HG03025 (cell line): ENCODE results near the gene KIF4B.
"Not testable (repeated sequence)": the region's sequence is repeated elsewhere in the genome, so short reads cannot be mapped to it uniquely, and the experiment has no call there.

Source experiments
- ATAC-seq: cut with Tn5 transposase; IDR thresholded peaks from one replicate; pipeline ENCODE4 v1.9.1; 2021; ENCODE audit warnings: mild to moderate bottlenecking, moderate library complexity; ENCODE audit not compliant: unreplicated experiment, low FRiP score

Gene KIF4B

GRCh38 chr5:155002722-155003121, 10.8 kb upstream of the KIF4B start:
- not testable (repeated sequence) for ATAC-seq

DNA sequence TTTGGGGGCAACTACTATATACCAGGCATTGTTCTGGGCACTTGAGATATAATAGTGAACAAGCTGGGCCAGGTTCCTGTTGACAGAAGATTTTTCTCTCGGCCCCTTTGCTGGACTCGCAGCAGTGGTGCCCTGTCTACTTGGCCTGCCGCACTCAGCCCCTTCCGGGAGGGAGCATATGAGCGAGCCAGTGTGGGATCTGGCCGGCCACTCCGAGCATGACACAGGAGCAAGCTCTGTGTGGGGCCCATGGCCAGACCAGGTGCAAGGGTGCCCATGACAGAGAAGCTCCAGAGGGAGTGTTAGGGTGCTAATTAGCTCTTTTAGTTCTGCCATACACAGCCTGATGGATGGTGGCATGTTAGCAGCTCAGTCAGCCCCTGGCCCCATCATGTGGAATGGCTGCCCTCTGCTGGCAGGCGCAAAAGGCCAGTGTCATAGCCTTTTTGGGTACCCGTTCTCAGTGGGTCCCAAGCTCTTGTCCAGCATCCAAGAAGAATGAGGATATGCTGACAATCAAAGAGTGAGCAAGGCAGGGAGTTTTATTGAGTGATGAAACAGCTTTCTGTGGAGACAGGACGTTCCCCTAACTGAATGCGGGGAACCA, 9.3 kb upstream of the KIF4B start:
- no peak for ATAC-seq

GRCh38 chr5:155006265-155006664, 7.3 kb upstream of the KIF4B start:
- not testable (repeated sequence) for ATAC-seq

GRCh38 chr5:155008669-155009068, 4.9 kb upstream of the KIF4B start:
- ATAC-seq, result no peak

- ATAC-seq, result no peak
Observed at GRCh38 chr5:155010881-155011280, 2.7 kb upstream of the KIF4B start.

DNA sequence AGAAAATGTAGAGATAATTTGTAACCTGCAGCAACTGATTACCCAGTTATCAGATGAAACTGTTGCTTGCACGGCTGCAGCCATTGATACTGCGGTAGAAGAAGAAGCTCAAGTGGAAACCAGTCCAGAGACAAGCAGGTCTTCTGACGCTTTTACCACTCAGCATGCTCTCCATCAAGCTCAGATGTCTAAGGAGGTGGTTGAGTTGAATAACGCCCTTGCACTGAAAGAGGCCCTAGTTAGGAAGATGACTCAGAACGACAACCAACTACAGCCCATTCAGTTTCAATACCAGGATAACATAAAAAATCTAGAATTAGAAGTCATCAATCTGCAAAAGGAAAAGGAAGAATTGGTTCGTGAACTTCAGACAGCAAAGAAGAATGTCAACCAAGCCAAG, 1.7 kb downstream of the KIF4B start:
- ATAC-seq, result no peak

GRCh38 chr5:155017610-155018009, 4.1 kb downstream of the KIF4B start:
- ATAC-seq, result peak; percentile 95

DNA sequence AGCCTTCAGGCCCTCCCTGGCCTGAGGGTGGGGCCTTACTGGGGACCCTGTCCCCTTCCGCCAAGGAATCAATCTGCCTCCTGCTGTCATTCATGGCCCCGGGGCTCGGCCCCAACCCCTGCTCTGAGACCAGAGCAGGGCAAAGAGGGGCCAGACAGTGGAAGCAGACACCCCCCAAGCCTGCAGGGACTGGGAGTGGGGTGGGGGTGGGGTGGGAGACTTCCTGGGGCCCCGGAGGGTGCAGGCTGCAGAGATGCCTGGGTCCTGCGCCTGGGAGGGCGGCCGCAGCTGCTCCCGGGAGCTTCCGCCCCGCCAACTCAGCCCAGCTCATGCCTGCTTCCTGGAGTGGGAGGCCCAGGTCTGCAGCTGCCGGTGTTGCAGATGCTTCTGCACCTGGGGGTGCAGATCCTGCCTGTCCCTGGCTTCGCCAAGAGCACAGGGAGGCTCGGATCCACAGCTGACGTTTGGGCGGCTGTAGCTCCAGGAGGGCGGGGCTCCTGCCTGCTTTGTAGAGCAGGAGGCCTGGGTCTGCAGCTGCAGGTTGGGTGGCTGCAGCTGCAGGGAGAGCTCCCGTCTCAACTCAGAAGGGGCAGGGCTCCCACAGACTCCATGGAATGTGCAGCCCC, 6.2 kb downstream of the KIF4B start:
- no peak for ATAC-seq

- no peak for ATAC-seq
Observed at GRCh38 chr5:155021842-155022241, 8.3 kb downstream of the KIF4B start.

DNA sequence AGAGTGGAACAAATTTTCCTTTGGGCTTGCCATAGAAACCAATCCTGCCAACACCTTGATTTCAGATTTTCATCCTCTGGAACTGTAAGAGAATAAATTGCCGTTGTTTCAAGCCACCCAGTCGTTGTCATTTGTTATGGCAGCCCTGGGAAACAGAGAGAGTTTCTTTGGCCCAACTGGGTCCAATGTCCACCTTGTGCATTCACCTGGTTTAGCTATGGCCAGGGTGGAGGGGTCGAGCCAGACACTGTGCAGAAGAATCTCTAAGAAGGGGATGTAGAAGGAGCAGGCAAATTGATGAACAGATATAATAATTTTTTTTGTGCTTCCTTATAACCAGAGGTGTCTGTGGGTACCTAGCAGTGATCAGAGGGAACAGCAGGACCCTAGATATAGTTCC, 9.8 kb downstream of the KIF4B start:
- no peak for ATAC-seq

- no peak for ATAC-seq
Observed at GRCh38 chr5:155024015-155024414, 10.5 kb downstream of the KIF4B start.

DNA sequence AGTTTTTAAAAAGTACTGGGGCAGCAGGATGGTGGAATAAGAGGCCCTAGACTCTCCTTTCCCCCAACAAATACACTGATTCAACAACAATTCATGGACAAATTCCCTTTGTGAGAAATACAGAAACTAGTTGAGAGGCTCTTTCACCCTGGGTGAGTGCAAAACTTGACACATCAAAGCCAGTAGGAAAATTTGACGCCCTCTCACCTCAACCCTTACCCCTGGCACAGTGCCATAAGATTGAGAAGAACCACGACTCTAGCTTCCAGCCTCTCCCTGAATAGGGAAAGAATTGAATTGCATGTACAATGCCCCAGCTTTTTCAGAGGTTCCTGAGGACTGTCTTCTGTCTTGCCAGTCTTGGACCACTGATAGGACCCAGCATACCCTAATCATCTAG, 12.3 kb downstream of the KIF4B start:
- ATAC-seq, result no peak

DNA sequence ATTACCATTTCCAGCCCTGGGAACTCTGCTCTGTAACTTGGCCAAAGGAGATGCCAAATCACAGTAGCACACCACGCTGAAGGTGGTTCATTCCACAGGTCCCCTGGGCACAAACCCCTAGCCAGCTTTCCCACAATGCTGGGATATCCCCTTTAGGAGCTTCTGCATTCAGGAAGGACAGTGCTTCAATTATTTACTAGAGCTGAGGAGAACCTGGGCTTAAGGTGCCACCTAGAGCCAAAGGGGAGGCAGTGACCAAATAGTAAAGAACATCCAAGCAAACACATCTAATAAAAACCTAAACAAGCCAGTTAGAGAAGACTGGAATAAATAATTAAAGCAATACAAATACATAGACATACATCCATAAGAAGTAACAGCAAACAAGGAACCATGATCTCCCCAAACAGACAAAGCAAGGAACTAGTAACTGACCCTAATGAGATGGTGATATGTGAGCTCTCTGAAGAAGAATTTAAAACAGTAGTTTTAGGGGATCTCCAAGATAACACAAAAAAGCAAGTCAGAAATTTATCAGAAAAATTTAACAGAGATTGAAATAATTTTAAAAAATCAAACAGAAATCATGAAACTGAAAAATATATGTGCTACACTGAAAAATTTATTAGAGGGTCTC, 14.6 kb downstream of the KIF4B start:
- ATAC-seq, result no peak

DNA sequence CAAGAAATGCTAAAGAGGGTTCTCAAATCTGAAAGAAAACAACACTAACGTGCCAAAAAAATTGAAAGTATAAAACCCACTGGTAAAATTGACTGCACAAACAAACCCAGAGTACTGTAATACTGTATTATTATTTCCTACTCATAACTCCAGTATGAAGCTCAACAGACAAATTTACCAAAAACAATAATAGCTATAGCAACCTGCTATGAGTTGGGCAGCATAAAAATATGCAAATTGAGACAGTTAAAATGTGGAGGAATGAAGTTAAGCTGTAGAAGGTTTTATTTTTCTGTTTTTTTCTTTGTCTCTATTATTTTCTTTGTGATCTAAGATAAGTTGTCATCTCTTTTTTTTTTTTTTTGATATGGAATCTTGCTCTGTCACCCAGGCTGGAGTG, 15.7 kb downstream of the KIF4B start:
- ATAC-seq, result no peak

DNA sequence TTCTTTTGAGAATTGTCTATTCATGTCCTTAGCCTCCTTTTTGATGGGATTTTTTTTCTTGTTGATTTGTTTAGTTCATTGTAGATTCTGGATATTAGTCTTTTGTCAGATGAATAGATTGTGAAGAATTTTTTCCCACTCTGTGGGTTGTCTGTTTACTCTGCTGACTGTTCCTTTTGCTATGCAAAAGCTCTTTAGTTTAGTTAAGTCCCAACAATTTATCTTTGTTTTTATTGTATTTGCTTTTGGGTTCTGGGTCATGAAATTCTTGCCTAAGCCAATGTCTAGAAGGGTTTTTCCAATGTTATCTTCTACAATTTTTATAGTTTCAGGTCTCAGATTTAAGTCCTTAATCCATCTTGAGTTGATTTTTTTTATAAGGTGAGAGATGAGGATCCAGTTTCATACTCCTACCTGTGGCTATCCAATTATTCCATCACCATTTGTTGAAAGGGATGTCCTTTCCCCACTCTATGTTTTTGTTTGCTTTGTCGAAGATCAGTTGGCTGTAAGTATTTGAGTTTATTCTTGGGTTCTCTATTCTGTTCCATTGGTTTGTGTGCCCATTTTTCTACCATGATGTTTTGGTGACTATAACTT, 20.7 kb downstream of the KIF4B start:
- ATAC-seq, result not testable (repeated sequence)

DNA sequence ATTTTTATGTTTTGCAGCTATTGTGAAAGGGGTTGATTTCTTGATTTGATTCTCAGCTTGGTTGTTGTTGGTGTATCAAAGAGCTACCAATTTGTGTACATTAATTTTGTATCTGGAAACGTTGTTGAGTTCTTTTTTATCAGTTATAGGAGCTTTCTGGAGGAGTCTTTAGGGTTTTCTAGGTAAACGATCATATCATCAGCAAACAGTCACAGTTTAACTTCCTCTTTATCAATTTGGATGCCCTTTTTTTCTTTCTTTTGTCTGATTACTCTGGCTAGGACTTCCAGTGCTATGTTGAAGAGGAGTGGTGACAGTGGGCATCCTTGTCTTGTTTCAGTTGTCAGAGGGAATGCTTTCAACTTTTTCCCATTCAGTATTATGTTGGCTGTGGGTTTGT, 21.5 kb downstream of the KIF4B start:
- not testable (repeated sequence) for ATAC-seq

DNA sequence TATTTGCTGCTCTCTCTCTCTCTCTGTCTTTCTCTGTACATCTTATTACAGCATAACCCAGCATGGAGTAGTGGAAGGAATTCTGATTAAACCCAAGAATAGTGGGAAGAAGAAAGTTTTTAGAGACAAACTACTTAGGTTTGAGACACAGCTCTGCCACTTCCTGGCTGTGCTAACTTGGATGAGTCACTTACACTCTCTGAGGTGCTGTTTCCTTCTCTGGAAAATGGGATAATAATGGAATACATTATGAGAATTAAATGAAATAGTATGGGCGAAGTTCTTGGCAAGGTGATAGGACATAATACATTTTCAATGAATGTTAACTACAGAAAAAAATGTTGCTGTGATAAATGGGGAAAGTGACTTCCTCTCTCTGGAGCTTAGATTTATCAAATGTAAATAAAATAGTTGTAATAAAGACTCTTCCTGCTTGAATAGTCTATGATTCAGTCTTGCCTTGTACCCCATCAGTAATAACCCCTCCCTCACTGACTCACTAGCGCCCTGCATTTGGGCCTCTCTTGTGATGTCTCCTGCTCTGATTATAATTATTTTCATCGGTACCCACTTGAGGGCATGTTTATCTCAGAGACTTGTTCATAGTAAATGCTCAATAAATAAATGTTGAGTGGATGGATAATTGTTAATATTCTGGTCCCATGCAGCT, 27.6 kb downstream of the KIF4B start:
- no peak for ATAC-seq

DNA sequence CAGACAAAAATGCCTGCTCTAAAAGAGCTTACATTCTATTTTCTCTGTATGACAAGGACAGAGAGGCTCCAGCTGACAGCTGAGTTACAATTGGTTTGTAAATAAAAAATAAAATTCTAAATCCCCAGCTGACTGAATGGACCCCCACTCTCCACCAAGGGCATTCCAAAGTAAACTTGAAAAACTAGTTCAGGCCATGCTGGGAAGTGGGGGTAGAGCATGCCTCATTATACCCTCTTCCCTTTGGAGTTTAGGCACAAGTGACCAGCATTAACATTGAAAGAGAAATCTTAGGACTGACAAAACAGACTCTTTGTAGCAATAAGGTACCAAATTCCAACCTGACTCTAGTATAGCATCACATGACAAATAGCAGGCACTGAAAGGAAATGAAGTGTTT, 31.0 kb downstream of the KIF4B start:
- no peak for ATAC-seq

- ATAC-seq, result no peak
Observed at GRCh38 chr5:155046591-155046990, 33.0 kb downstream of the KIF4B start.

GRCh38 chr5:155047818-155048217, 34.3 kb downstream of the KIF4B start:
- ATAC-seq, result no peak
